GM12874 (cell line): ENCODE results near the gene SMURF1.

ENCODE experiments used
- TF ChIP-seq, protein P1 (sequence below): IDR thresholded peaks from 2 replicates; pipeline ENCODE4 v1.5.1; 2011; ENCODE audit warnings: low read depth, mild to moderate bottlenecking, control low read depth, low read length, moderate library complexity; ENCODE audit not compliant: insufficient read depth

Gene SMURF1

DNA sequence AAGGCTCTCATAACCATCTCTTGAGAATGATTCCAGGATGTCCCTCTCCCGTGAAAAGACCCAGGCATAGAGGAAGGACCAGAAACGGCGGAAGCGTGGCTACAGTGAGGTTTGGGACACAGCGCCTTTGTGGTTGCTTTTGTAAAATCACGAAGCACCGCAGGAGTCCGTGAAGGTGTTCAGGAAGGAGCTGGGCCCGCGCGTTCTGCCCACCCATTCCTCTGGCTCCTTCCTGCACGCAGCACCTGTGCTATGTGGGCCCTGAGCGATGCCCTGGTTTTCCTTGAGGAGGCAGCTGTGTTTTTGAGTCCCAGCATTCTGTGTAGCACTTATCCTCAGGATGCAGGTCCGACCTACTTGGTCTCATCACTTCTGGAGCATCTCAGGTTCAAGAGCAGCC lies 152.8 kb downstream of the SMURF1 start:
- TF ChIP-seq, protein P1, sequence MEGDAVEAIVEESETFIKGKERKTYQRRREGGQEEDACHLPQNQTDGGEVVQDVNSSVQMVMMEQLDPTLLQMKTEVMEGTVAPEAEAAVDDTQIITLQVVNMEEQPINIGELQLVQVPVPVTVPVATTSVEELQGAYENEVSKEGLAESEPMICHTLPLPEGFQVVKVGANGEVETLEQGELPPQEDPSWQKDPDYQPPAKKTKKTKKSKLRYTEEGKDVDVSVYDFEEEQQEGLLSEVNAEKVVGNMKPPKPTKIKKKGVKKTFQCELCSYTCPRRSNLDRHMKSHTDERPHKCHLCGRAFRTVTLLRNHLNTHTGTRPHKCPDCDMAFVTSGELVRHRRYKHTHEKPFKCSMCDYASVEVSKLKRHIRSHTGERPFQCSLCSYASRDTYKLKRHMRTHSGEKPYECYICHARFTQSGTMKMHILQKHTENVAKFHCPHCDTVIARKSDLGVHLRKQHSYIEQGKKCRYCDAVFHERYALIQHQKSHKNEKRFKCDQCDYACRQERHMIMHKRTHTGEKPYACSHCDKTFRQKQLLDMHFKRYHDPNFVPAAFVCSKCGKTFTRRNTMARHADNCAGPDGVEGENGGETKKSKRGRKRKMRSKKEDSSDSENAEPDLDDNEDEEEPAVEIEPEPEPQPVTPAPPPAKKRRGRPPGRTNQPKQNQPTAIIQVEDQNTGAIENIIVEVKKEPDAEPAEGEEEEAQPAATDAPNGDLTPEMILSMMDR: no peak

- TF ChIP-seq, protein P1: no peak
Measured at GRCh38 chr7:98990356-98990755, 153.6 kb downstream of the SMURF1 start.

- TF ChIP-seq, protein P1: no peak
Measured at GRCh38 chr7:98988641-98989040, 155.3 kb downstream of the SMURF1 start.

DNA sequence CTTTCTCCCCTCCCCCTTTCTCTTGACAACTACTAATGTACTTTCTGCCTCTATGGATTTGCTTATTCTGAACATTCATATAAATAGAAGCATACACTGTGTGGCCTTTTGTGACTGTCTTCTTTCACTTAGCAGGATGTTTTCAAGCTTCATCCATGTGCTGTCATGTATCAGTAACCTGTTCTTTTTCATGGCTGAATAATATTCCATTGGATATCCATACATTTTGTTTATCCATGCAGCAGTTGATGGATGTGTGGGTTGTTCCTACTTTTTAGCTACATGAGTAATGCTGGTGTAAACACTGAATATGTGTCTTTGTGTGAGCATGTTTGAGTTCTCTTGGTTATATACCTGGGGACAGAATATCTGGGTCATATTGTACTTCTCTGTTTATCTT lies 158.0 kb downstream of the SMURF1 start:
- TF ChIP-seq, protein P1: no peak

DNA sequence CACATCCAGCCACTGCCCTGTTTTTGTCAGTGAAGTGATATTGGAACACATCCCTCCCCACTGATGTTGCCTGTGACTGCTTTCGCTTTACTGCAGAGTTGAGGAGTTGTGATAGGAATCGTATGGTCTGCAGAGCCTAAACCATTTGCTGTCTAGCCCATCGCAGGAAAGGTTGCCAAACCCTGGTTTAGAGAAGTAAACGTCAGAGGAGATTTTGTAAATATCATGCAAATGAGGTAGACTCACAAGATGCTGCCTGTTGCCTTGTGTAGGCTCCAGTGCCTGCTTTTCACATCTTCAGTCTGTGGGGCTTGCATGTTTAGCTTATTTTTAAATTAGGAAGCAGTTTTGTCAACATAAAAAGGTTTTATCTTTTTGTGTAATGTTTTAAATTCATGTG lies 158.5 kb downstream of the SMURF1 start:
- TF ChIP-seq, protein P1: no peak

DNA sequence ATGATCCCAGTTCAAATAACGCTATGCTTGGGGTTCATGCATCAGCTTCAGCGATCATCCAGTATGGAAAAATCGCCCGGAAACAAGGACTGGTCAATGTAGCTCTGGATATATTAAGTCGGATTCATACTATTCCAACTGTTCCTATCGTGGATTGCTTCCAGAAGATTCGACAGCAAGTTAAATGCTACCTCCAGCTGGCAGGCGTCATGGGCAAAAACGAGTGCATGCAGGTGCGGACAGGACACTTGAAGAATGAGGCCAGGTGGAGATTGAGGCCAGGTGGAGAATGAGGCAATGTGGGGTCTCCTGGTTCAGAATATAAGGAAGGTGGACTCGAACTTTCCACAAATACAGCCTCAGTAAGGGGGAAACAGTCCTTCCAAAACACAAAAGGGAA lies 159.8 kb downstream of the SMURF1 start:
- TF ChIP-seq, protein P1: no peak

GRCh38 chr7:98982686-98983085 lies 161.2 kb downstream of the SMURF1 start:
- TF ChIP-seq, protein P1: no peak

DNA sequence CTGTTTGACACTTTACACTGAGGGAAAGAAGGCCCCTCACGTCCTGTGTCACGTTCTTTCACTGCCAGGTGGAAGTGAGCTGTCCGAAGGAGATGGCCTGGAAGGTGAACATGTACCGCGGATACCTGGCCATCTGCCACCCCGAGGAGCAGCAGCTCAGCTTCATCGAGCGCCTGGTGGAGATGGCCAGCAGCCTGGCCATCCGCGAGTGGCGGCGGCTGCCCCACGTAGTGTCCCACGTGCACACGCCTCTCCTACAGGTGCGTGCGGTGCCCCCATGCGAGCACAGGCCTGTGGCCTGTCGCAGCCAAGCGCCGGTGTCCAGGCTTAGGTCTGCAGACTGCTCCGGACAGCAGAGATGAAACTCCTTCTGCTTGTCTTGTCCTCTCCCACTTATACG lies 162.2 kb downstream of the SMURF1 start:
- TF ChIP-seq, protein P1: no peak
